DND-41 (cell line): ENCODE results near the gene RNF212.

ENCODE experiments used
- EZH2 ChIP-seq: IDR thresholded peaks from 3 replicates; pipeline ENCODE4 v1.6.1; 2012; ENCODE audit warnings: borderline replicate concordance, low read depth, mild to moderate bottlenecking, moderate library complexity, low read length, inconsistent platforms; ENCODE audit not compliant: severe bottlenecking
- TF ChIP-seq, protein P1 (sequence below): IDR thresholded peaks from 2 replicates; pipeline ENCODE4 v1.5.1; 2012; ENCODE audit warnings: borderline replicate concordance, low read length, moderate library complexity, mild to moderate bottlenecking; ENCODE audit not compliant: poor library complexity, severe bottlenecking; ENCODE audit errors: extremely low read depth

DNA sequence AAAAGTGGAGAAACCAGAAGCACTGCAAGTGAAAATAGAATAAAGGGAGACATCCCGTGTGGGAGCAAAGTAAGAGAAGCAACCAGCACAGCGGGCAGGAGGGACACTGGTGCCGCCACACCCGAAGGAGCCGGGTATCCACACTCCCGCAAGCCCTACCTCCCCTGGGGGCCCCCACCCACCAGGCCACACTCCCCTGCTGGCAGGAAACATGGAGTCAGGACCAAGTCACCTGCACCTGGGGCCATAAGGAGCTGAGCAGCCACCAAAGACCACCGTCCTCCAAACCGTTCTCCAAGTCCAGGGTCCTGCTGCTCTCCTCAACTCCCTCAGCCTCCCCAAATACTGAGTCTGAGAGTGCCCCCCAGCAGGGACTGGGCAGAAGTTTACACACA is 71.4 kb downstream of the RNF212 start:
- TF ChIP-seq, protein P1, sequence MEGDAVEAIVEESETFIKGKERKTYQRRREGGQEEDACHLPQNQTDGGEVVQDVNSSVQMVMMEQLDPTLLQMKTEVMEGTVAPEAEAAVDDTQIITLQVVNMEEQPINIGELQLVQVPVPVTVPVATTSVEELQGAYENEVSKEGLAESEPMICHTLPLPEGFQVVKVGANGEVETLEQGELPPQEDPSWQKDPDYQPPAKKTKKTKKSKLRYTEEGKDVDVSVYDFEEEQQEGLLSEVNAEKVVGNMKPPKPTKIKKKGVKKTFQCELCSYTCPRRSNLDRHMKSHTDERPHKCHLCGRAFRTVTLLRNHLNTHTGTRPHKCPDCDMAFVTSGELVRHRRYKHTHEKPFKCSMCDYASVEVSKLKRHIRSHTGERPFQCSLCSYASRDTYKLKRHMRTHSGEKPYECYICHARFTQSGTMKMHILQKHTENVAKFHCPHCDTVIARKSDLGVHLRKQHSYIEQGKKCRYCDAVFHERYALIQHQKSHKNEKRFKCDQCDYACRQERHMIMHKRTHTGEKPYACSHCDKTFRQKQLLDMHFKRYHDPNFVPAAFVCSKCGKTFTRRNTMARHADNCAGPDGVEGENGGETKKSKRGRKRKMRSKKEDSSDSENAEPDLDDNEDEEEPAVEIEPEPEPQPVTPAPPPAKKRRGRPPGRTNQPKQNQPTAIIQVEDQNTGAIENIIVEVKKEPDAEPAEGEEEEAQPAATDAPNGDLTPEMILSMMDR, result no peak
- TF ChIP-seq EZH2, result no peak
